AG08395 (cell line): Measurements from ENCODE around the gene CAPN7.
A peak's percentile ranks its signal among the peaks of the same experiment; 100 is the strongest.

ENCODE experiments used
- DNase-seq: peaks from one replicate; pipeline ENCODE4 v3.0.0; 2012; ENCODE audit warnings: mixed read lengths, low spot score

Gene CAPN7

GRCh38 chr3:15199493-15200105 is 6.4 kb upstream of the CAPN7 start:
- DNase-seq: no peak

- no peak for DNase-seq
Observed at GRCh38 chr3:15204005-15204404, 2.0 kb upstream of the CAPN7 start.

GRCh38 chr3:15205482-15205933 is 538 bp upstream of the CAPN7 start:
- DNase-seq: no peak

GRCh38 chr3:15206662-15207576 is 873 bp downstream of the CAPN7 start:
- DNase-seq: no peak

- no peak for DNase-seq
Observed at GRCh38 chr3:15207836-15208504, 1.9 kb downstream of the CAPN7 start.

DNA sequence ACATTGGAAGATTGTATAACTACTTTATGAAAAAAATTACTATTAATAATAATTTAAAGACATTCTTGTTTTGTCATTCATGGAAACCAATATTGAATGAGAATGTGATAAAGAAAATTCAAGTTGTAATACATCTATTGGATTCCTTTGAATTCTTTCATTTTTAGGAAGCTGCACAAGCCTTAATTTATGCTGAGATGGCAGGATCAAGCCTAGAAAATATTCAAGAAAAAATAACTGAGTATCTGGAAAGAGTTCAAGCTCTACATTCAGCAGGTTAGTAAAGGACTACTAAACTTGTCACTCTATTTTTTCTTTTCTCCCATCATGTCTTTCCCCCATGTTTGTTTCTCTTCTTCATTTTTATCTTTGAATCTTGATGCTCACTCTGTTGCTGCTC is 5.9 kb downstream of the CAPN7 start:
- no peak for DNase-seq

DNA sequence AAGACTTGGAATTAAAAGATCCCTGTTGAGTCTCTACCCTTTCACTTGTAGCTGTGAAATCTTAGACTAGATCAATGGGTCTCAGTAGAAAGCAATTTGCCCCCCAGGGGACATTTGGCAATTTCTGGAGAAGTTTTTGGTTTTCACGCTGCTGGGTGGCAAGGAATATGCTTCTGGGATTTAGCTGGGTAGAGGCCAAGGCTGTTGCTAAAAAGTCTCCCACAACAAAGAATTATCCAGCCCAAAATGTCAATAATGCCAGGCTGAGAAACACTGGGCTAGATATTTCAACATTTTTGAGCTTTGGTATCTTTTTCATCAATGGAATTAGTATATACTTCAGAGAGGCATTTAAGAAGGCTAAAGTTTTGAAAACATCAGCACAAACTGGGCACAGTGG is 8.7 kb downstream of the CAPN7 start:
- no peak for DNase-seq

GRCh38 chr3:15215996-15216395 is 9.9 kb downstream of the CAPN7 start:
- peak; percentile 13 for DNase-seq

GRCh38 chr3:15216501-15216900 is 10.5 kb downstream of the CAPN7 start:
- DNase-seq: no peak

GRCh38 chr3:15217011-15217671 is 11.1 kb downstream of the CAPN7 start:
- no peak for DNase-seq

DNA sequence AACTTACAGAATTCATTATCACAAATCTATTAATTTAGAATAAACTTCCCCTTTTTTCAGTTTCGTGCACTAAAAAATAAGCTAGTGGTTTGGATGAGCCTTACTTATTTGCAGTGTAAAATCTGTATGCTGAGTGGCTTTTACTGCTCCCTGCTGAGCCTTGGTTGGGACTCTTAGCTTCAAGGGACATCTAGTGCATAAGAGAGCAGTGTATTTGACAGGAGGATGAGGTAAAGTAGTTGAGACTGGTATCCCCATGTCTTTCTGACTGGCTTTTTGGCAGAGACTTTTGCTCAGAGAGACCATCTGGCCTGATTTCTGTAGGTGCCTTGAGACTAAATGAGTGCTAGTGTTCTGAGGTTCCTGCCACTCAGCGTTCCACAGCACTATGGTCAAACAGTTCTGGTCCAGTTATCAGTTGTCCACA is 11.8 kb downstream of the CAPN7 start:
- no peak for DNase-seq

- no peak for DNase-seq
Observed at GRCh38 chr3:15218689-15219088, 12.6 kb downstream of the CAPN7 start.

DNA sequence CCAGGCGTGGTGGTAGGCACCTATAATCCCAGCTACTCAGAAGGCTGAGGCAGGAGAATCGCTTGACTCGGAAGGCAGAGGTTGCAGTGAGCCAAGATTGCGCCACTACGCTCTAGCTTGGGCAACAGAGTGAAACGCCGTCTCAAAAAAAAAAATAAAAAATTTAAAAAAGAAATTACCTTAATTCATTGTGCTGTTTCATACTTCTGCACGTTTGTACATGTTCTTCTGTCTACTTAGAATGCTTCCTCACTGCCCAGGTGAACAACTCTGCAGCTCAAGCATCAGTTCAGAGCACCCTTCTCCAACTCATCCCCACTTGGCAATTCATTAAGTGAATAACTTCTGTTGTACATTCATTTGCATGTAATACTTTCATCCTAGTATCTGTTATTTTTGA is 14.0 kb downstream of the CAPN7 start:
- no peak for DNase-seq

- DNase-seq: no peak
Observed at GRCh38 chr3:15220661-15221060, 14.6 kb downstream of the CAPN7 start.

- no peak for DNase-seq
Observed at GRCh38 chr3:15221574-15222217, 15.7 kb downstream of the CAPN7 start.

DNA sequence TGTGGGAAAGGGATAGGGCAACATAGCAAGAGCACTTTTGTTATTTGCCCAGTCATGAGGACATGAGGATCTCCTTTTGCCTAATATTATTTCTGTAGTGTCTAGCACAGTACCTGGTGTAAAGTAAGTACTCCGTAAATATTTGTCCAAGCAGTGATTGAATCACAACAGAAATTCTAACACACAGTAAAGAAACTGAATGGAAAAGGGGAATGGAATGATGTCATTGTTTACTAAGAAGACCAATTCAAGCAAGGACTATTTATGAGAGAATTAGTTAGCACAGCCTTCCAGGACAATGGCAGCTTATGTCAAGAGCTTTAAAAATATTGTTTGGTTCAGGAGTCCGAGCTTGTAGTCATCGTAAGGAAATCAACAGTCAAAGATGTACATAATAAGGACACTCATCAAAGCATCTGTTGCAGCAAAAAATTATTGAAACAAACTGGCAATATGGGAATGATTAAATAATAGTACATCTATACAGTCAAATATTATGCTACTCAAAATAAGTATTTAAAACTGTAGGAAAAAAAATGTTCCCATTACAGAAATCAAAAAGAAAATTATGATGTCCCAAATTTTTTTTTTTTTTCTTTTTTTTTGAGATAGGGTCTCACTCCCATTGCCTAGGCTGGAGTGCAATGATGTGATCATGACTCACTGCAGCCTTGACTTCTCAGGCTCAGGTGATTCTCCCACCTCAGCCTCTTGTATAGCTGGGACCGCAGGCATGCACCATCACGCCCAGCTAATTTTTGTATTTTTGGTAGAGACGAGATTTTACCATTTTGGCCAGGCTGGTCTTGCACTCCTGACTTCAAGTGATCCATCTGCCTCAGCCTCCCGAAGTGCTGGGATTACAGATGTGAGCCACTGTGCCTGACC is 17.9 kb downstream of the CAPN7 start:
- DNase-seq: no peak

GRCh38 chr3:15228147-15228546 is 22.1 kb downstream of the CAPN7 start:
- DNase-seq: no peak

GRCh38 chr3:15229262-15229661 is 23.2 kb downstream of the CAPN7 start:
- DNase-seq: no peak

GRCh38 chr3:15241341-15241740 is 35.3 kb downstream of the CAPN7 start:
- no peak for DNase-seq

DNA sequence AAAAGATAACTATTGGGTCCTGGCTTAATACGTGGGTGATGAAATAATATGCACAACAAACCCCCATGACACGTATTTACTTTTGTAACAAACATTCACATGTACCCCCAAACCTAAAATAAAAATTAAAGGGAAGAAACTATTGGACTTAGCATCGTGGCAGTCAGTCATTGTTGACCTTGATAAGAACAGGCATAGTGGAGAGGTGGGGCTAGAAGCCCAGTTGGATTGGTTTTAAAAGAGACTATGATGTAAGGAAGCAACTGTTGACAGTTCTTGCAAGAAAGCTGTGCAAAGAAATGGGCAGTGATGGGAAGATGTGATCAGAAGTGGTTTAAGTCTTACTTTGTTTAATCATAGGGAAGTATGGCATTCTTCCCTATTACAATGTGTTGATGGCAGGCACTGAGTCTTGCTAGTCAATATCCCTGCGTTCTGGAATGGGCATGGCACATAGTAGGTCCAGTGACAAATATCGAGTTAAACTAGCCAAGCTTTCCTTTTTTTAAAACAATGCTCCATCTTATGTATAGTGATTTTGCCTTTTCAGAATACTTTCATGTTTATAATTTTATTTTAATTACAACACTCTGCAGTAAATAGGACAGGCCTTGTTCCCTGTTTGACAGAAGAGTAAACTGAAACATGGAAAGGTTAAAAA is 37.9 kb downstream of the CAPN7 start:
- no peak for DNase-seq
